ENCODE data around the gene VEGFA. TPM values are rescaled to one million over a fixed set of nuclear protein-coding genes. Genes with fewer than 3 reads are reported as not detected.

Gene VEGFA
- total and polyA plus RNA-seq, 9 donors, result 19.2 to 123 (median 44.7) TPM

- DNase-seq, result no peak
- Histone ChIP-seq H3K36me3 (no peaks in the 10 kb centered on the region), H3K4me1 (ENCODE audit: insufficient read depth) (no peaks in the 10 kb centered on the region), H3K4me3 (no peak overlapping the region), H3K27me3 (no peaks in the 10 kb centered on the region), H3K27ac (no peak overlapping the region), H3K9me3 (no peaks in the 10 kb centered on the region)
- 68 to 70% (median 70%) methylated on average over 4 of the region's 4 CpGs for WGBS, 3 donors
- intact Hi-C loops (cut with DNase I), result no loop called here
- no peak for TF ChIP-seq CTCF (IDR thresholded peaks at IDR 0.05)
- no peak for TF ChIP-seq EP300 (IDR thresholded peaks at IDR 0.05)
- TF ChIP-seq POLR2A (IDR thresholded peaks at IDR 0.05), result no peak
Observed at GRCh38 chr6:43821101-43821886, 51.3 kb downstream of the VEGFA start.

- intact Hi-C loops (cut with DNase I), result no loop called here
Observed at GRCh38 chr6:43823390-43823789, 53.4 kb downstream of the VEGFA start.

GRCh38 chr6:43823879-43824702 lies 54.1 kb downstream of the VEGFA start:
- DNase-seq, result no peak
- no peaks in the 10 kb centered on the region for H3K4me1 ChIP-seq (ENCODE audit: insufficient read depth)
- no peak overlapping the region for H3K27ac ChIP-seq
- TF ChIP-seq CTCF (IDR thresholded peaks at IDR 0.05) (no peak), POLR2A (IDR thresholded peaks at IDR 0.05) (no peak), EP300 (IDR thresholded peaks at IDR 0.05) (no peak)
- H3K4me3 ChIP-seq, result no peak overlapping the region
- H3K27me3 ChIP-seq, result no peaks in the 10 kb centered on the region
- H3K9me3 ChIP-seq, result no peaks in the 10 kb centered on the region
- 36 to 43% (median 41%) methylated on average over 11 of the region's 11 CpGs for WGBS, 3 donors
- intact Hi-C loops (cut with DNase I), result no loop called here
- H3K36me3 ChIP-seq, result no peaks in the 10 kb centered on the region

More at GRCh38 chr6:43823390-43823789, 53.4 kb downstream of the VEGFA start:
- H3K9me3 ChIP-seq, result no peaks in the 10 kb centered on the region
- 87 to 93% (median 87%) methylated on average over 9 of the region's 9 CpGs for WGBS, 3 donors
- H3K36me3 ChIP-seq, result no peaks in the 10 kb centered on the region
- H3K4me1 ChIP-seq (ENCODE audit: insufficient read depth), result no peaks in the 10 kb centered on the region
- TF ChIP-seq CTCF (IDR thresholded peaks at IDR 0.05) (no peak), EP300 (IDR thresholded peaks at IDR 0.05) (no peak), POLR2A (IDR thresholded peaks at IDR 0.05) (no peak)
- H3K27me3 ChIP-seq, result no peaks in the 10 kb centered on the region
- DNase-seq, result no peak
- no peak overlapping the region for H3K4me3 ChIP-seq
- H3K27ac ChIP-seq, result no peak overlapping the region

GRCh38 chr6:43824703-43825064 lies 54.7 kb downstream of the VEGFA start:
- Histone ChIP-seq H3K4me3 (no peak overlapping the region), H3K4me1 (ENCODE audit: insufficient read depth) (no peaks in the 10 kb centered on the region), H3K27me3 (no peaks in the 10 kb centered on the region), H3K36me3 (no peaks in the 10 kb centered on the region), H3K27ac (no peak overlapping the region), H3K9me3 (no peaks in the 10 kb centered on the region)
- 15 to 26% (median 17%) methylated on average over 2 of the region's 2 CpGs for WGBS, 3 donors
- intact Hi-C loops (cut with DNase I), result no loop called here
- no peak for DNase-seq
- TF ChIP-seq CTCF (IDR thresholded peaks at IDR 0.05), result no peak
- no peak for TF ChIP-seq POLR2A (IDR thresholded peaks at IDR 0.05)
- TF ChIP-seq EP300 (IDR thresholded peaks at IDR 0.05), result no peak
